ENCODE measurements around the gene GOLGA6C. TPM values are rescaled to one million over a fixed set of nuclear protein-coding genes. Genes with fewer than 3 reads are reported as not detected.
"Not testable (repeated sequence)": the region's sequence is repeated elsewhere in the genome, so short reads cannot be mapped to it uniquely, and the experiment has no call there.

GOLGA6C gene
- total RNA-seq, 1 donor from 2014 or later, result not detected

GRCh38 chr15:75302753-75303152, 44.6 kb downstream of the GOLGA6C start:
- DNase-seq (ENCODE audit: missing footprints); ATAC-seq; intact Hi-C loops (cut with DNase I): not testable (repeated sequence)

GRCh38 chr15:75306188-75306587, 48.1 kb downstream of the GOLGA6C start:
- DNase-seq (ENCODE audit: missing footprints) (no peak), ATAC-seq (no peak)
- intact Hi-C loops (cut with DNase I), result no loop called here

GRCh38 chr15:75307778-75308390, 49.8 kb downstream of the GOLGA6C start:
- intact Hi-C loops (cut with DNase I), result no loop called here
- peak; percentile 65 for DNase-seq (ENCODE audit: missing footprints)
- ATAC-seq, result peak; percentile 39

GRCh38 chr15:75309711-75310110, 51.6 kb downstream of the GOLGA6C start:
- ATAC-seq, result no peak
- intact Hi-C loops (cut with DNase I), result no loop called here

DNA sequence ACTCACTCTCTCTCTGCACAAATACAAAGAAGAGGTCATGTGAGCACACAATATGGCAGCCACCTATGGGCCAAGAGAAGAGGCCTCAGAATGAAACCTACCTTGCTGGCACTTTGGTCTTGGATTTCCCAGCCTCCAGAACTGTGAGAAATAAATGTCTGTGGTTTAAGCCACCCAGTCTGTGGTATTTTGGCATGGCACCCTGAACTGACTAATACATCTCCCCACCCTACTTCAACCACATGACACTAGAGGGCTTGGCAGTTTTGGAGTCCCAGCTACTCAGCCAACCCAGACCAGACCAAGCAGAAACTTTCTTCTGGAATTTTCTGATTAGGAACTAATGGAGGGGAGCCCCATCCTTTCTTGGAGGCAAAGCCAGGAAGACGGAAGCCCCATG, 54.4 kb downstream of the GOLGA6C start:
- ATAC-seq; intact Hi-C loops (cut with DNase I); DNase-seq (ENCODE audit: missing footprints): not testable (repeated sequence)

More at GRCh38 chr15:75309711-75310110, 51.6 kb downstream of the GOLGA6C start:
- no peak for DNase-seq (ENCODE audit: missing footprints)

- DNase-seq (ENCODE audit: missing footprints) (no peak), ATAC-seq (no peak)
- intact Hi-C loops (cut with DNase I), result no loop called here
Observed at GRCh38 chr15:75313116-75313845, 55.1 kb downstream of the GOLGA6C start.

DNA sequence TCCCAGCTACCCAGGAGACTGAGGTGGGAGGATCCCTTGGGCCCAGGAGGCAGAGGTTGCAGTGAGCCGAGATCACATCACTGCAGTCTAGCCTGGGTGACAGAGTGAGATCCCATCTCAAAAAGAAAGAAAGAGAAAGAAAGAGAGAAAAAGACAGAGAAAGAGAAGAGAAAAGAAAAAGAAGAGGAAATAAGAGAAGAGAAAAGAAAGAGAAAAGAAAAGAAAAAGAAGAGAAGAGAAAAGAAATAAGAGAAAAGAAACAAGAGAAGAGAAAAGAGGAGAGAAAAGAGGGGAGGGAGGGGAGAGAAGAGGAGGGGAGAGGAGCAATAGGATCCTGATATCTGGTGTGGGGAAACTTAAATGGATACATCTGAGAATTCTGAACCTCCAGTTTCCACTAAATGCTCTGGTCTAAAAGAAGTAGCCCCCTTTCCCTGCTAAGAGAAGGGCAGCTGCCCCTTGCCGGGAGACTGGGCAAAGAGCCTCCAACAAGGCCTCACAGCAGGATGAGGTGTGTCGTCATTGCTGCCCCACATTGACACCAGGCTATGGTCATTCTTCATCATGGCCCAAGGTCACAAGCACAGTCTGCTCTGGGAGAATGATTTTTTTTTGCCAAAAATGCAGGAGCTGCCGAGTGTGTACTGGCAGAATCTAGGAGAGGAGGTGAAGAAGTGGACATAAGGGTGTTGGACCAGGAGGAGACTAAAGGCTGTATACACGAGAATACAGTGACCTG, 56.6 kb downstream of the GOLGA6C start:
- DNase-seq (ENCODE audit: missing footprints), result no peak
- no peak for ATAC-seq
- intact Hi-C loops (cut with DNase I), result no loop called here

DNA sequence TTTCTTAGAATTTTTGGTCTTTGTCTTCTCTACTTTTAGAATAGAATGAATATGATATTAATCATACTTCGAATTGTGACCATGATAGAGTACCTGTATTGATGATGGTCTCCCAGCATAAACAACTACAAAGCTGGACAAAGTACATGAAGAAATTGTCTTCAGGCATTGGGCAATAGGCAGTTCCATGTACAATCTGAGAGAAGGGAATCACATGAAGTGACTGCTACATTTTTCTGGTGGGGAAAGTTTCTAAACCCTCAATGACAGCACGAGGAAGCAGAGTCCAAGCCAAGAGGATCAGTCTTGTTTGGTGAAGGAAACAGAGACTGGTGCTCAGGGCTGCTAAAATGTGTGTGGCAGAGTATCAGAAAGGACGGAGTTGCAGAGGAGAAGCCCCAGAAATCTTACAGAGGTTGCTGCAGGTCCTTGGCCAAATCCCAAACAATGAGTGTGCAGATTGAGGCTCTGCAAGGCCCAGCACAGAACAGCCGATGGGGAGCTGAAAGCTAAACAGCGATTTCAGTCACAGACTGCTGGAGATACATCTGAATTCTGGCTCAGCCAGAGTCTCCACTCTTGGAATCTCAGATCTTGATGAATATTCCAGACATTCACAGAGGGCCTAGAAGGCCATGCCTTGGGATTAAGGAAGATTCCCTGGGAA, 61.2 kb downstream of the GOLGA6C start:
- ATAC-seq; DNase-seq (ENCODE audit: missing footprints); intact Hi-C loops (cut with DNase I): not testable (repeated sequence)

Other genes with a start within 250 kb of the GOLGA6C start
- 5.2 TPM for gene PPCDC, start 234.7 kb upstream of the GOLGA6C start, total RNA-seq
- 15.0 TPM for gene C15orf39, start 56.5 kb upstream of the GOLGA6C start, total RNA-seq
- gene GOLGA6D, start 24.5 kb downstream of the GOLGA6C start, total RNA-seq, result not detected
- 42.1 TPM for gene COMMD4, start 77.7 kb downstream of the GOLGA6C start, total RNA-seq
- 8.7 TPM for gene NEIL1, start 88.7 kb downstream of the GOLGA6C start, total RNA-seq
- gene MAN2C1, start 110.3 kb downstream of the GOLGA6C start, total RNA-seq, result 89.2 TPM
- 24.5 TPM for gene SIN3A, start 193.4 kb downstream of the GOLGA6C start, total RNA-seq

Measured in Right ventricle myocardium inferior (tissue), 1 donor.